ENCODE data around the gene PPP1R14C.

Gene PPP1R14C

DNA sequence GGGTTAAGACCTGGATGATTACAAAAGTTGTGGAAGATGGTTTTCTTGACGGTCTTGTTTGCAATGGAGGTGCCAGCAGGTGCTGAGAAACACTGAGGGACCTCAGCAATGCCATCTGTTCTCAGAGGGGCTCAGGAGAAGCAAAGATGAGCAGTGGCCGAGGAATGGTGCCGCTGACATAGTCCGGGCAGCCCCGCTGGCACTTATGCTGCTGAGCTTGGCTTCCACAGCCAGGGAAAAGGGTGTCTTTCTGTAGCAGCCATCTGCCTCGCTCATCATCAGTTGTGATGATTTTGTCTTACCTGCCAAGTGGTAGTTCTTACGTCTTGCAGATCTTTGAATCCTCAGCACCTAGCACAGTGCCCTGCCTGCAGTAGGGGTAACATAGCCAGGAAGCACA, 55.7 kb downstream of the PPP1R14C start:
- no peak for DNase-seq

DNA sequence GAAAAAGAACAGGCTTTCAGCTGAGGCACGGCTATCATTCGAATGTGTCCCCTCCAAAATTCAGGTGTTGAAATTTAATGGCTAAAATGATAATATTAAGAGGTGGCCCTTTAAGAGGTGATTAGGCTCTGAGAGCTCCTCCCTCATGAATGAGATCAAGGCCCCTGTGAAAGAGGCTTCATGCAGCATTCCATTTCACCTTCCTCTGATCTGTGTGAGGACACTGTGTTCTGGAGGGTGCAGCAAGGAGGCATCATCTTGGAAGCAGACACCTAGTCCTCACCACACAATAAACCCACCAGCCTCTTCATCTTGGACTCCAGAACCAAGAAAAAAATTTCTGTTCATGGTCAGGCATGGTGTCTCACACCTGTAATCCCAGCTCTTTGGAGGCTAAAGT, 56.4 kb downstream of the PPP1R14C start:
- DNase-seq, result no peak

GRCh38 chr6:150200428-150201100, 57.7 kb downstream of the PPP1R14C start:
- no peak for DNase-seq

- DNase-seq, result no peak
Observed at GRCh38 chr6:150201285-150201684, 58.4 kb downstream of the PPP1R14C start.

DNA sequence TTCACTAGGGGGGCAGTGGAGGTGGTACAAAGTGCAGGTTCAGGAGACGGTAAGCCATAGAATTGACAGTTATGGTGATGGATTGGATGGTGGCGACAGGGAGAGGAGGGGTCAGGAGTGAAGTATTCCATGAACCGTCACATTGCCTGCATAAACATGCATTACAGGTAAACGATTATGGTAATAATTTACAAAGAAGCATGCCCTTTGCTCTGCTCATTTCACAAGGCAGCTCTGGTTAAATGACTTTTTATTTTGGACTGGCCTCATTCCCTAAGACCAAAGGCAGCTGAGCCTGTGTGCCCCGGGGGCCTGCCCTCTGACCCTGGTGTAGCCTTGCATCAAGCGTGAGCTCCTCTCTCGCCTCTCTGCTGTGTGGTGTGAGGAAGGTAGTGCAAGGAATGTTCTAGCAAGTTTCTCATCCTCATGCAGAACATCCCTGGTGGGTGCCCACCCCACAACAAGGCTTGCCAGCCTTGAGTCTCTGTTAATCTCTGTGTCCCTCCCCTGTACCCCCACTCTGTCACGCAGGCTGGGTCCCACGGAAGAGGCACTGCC, 59.0 kb downstream of the PPP1R14C start:
- DNase-seq, result no peak

GRCh38 chr6:150202404-150202803, 59.6 kb downstream of the PPP1R14C start:
- no peak for DNase-seq

DNA sequence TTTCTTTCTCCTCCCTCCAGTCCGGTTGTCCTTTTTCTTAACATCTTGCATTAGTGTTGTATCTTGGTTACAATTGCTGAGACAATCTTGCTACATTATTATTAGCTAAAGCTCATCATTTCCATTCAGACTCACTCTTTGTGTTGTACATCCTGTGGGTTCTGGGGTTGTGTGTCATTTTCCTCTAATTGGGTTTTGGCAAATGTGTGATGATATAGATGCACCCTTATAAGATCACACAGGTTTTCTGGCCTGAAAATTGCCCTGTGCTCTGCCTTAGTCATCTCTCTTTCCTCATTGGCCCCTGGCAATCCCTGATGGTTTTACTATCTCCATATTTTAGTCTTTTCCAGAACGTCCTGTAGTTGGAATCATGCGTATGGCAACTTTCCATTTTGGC, 60.1 kb downstream of the PPP1R14C start:
- no peak for DNase-seq

DNA sequence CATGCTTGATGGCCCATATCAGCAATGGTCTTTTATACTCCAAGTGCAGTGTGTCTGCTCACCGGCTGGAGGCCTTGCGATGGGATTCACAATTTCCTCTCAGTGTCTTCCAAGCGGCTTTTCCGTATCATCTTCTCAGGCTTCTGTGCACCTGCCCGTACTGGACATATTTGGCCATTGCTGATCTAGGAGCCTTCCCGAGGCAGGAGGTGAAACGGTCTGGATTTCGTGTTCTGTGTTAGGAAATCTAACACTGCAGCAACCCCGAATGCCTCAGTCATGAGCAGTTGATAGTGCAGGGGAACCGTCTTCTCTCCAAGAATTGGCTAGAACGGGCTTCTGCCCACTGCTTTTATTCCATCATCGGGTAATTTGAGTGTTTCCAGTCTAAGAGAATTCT, 60.5 kb downstream of the PPP1R14C start:
- no peak for DNase-seq

- DNase-seq, result no peak
Observed at GRCh38 chr6:150203871-150204545, 61.2 kb downstream of the PPP1R14C start.

GRCh38 chr6:150204705-150205472, 62.0 kb downstream of the PPP1R14C start:
- DNase-seq, result no peak

GRCh38 chr6:150207931-150208570, 65.2 kb downstream of the PPP1R14C start:
- no peak for DNase-seq

- no peak for DNase-seq
Observed at GRCh38 chr6:150208611-150209352, 65.9 kb downstream of the PPP1R14C start.

GRCh38 chr6:150209415-150209814, 66.6 kb downstream of the PPP1R14C start:
- DNase-seq, result no peak

GRCh38 chr6:150211700-150212511, 69.1 kb downstream of the PPP1R14C start:
- no peak for DNase-seq

GRCh38 chr6:150212778-150213177, 69.9 kb downstream of the PPP1R14C start:
- no peak for DNase-seq

GRCh38 chr6:150213301-150213700, 70.5 kb downstream of the PPP1R14C start:
- no peak for DNase-seq

GRCh38 chr6:150214310-150214709, 71.5 kb downstream of the PPP1R14C start:
- no peak for DNase-seq

- no peak for DNase-seq
Observed at GRCh38 chr6:150220634-150221551, 78.0 kb downstream of the PPP1R14C start.

- DNase-seq, result no peak
Observed at GRCh38 chr6:150224820-150225219, 82.0 kb downstream of the PPP1R14C start.

- no peak for DNase-seq
Observed at GRCh38 chr6:150227281-150227680, 84.4 kb downstream of the PPP1R14C start.

Measured in NCI-H82 (cell line).